Erythroblast (primary cell): Measurements from ENCODE around the gene MPHOSPH9.
"Not testable (repeated sequence)": the region's sequence is repeated elsewhere in the genome, so short reads cannot be mapped to it uniquely, and the experiment has no call there.

Experiments used
- DNase-seq, 2 experiments: peaks; one replicate each; lab custom pipeline; 2025; lab: John Stamatoyannopoulos, UW
- GATA1 ChIP-seq: IDR thresholded peaks from 2 replicates; pipeline ENCODE4 v1.6.1; 2011; ENCODE audit warnings: low read depth, mild to moderate bottlenecking, control low read depth, low read length, moderate library complexity
- POLR2A ChIP-seq: IDR thresholded peaks from 2 replicates; pipeline ENCODE4 v1.6.1; 2011; ENCODE audit warnings: mild to moderate bottlenecking, low read length

The MPHOSPH9 gene

GRCh38 chr12:123245678-123246077 lies 12.7 kb upstream of the MPHOSPH9 start:
- DNase-seq = no peak
- TF ChIP-seq POLR2A = no peak
- TF ChIP-seq GATA1 = no peak

GRCh38 chr12:123243671-123244262 lies 10.8 kb upstream of the MPHOSPH9 start:
- DNase-seq = no peak
- TF ChIP-seq GATA1 (no peak), POLR2A (no peak)

GRCh38 chr12:123242116-123242904 lies 9.4 kb upstream of the MPHOSPH9 start:
- no peak for TF ChIP-seq GATA1
- DNase-seq = no peak

- no peak for TF ChIP-seq GATA1
- TF ChIP-seq POLR2A = no peak
- no peak for DNase-seq
Measured at GRCh38 chr12:123238961-123239360, 6.0 kb upstream of the MPHOSPH9 start.

GRCh38 chr12:123238330-123238682 lies 5.4 kb upstream of the MPHOSPH9 start:
- no peak for DNase-seq
- no peak for TF ChIP-seq GATA1
- TF ChIP-seq POLR2A = no peak

DNA sequence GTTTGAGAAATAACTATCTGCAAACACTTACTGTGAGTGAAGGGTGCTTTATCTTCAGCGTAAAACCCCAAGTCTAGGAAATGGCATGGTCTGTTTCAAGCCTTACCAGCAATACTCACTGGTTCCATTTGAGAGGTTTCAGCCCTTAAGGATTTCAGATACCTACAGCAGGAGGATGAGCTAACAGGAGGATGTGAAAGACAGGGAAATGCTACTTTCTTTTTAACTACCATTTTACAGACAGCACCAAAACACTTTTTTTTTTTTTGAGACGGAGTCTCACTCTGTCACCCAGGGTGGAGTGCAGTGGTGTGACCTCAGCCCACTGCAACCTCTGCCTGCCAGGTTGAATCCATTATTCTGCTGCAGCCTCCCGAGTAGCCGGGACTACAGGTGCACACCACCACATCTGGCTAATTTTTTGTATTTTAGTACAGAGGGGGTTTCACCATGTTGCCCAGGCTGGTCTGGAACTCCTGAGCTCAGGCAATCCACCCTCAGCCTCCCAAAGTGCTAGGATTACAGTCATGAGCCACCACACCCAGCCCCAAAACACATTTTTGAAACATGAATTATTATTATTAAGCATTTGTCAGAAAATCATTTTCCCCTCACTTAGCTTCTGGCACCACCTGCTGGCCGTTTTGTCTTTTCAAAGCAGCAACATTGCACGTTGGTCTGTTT lies 4.8 kb upstream of the MPHOSPH9 start:
- peak; percentile 65 to 80 for DNase-seq
- TF ChIP-seq POLR2A (no peak), GATA1 (no peak)

DNA sequence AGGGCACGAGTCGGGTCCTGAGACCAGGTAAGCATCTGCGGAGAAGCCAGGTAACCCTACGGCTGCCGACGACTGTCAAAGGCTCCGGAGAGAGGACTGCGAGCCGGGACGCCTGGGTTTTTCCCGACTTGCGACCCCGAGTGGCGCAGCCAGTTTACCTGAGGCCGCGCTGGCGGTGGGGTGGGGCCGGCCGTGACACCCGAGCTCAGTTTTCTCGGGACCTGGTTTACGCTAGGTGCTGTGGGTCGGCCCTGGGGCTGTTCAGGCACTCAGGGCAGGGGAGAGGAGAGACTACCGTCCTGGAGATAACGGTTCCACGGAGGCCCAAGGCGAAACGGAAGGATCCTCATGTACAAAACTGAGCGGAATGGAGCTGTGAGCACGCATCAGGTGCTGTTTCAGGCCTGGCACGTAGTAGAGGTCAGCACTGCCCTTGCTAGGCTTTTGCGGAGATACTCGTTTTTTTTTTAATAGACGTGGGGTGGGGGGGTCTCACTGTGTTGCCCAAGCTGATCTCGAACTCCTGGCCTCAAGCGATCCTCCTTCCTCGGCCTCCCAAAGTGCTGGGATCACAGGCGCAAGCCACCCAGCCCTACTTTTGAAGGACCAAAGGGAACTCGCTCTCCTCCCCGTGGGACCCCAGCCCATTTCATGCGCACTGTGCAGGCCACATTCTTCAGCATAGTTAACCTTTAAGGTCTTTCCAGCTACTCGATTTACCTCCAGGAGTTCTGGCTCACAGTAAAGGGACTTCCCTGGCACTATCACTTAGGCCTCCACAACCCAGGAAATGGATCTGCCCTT lies 766 bp upstream of the MPHOSPH9 start:
- TF ChIP-seq POLR2A (no peak), GATA1 (no peak)
- DNase-seq = peak in 1 of 2 experiments; percentile 81

DNA sequence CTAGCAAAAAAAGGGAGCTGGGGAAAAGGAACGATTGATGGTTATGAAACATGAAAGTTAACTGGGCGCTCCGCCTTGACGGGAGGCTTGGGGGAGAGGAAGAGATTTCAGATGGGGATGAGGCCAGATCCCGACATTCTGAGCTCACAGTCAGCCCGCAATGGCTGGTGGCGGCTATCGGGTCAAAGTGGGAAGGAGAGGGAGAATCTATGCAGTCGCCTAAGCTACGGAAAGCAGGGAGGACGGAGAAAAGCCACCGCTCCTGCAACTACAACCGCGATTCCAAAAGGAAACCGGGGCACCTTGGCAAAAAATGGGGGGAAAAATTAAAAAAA lies 502 bp downstream of the MPHOSPH9 start:
- TF ChIP-seq GATA1 = no peak
- DNase-seq = no peak

DNA sequence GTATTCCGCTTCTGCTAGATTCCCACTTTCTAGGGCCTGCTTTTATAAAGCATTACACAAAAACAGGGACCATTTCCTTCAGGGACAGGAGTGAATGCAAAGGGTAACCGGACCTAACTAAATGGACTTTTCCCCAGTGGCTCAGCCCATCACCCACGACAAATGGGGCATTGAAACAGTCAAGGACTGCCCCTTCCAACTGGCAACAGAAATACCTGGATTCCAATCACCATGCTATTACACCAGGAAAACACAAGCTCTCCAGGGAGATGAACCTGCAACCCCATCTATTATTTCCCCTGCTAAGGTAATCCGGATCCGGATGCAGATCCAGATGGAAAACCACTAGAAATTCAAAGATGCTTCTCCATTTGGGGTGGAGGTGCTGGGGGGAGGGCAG lies 1.0 kb downstream of the MPHOSPH9 start:
- no peak for TF ChIP-seq GATA1
- no peak for TF ChIP-seq POLR2A
- peak; percentile 12 to 44 for DNase-seq

DNA sequence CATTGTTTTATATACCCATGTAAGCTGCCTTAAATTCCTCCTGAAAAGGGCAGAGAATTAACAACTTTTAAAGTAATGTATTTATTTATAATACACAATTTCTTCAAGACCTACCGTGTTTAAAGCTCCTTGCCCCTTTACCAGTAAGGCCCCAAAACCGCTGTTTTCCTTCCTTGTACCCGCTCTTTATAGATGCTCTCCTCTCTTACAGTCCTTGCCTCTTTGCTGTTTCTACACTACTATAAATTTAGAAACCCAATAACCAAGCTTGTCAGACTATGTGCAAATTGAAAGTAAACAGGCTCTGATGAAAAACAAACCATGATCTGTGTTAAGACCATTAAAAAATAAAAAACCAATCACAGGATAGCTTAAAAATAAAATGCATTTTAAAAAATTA lies 3.9 kb downstream of the MPHOSPH9 start:
- no peak for DNase-seq

GRCh38 chr12:123227581-123228258 lies 5.2 kb downstream of the MPHOSPH9 start:
- DNase-seq = peak in 1 of 2 experiments; percentile 7
- TF ChIP-seq GATA1 = no peak
- no peak for TF ChIP-seq POLR2A

More for the DNA sequence above, 3.9 kb downstream of the MPHOSPH9 start:
- TF ChIP-seq GATA1 = no peak
- TF ChIP-seq POLR2A = no peak

GRCh38 chr12:123225443-123225842 lies 7.5 kb downstream of the MPHOSPH9 start:
- TF ChIP-seq POLR2A (no peak), GATA1 (no peak)
- DNase-seq = no peak

DNA sequence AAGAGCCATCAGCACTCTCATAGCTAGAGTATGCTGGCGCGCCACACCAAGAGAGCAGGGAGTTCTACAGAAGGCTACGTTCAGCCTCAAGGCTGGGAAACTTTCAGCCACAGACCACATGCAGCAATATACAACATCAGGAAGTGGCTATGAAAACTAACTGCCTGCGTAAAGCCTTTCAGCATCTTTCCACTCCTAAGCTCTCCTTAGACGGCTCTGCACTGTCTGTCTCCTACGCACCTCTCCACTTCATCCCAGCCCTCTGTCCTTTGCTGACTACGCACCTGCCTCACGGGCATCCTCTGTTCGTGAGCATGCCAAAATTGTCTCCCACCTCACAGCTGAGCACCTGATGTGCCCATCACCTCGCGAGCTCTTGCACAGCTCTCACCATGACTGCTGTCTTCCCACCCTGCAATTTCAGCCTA lies 9.7 kb downstream of the MPHOSPH9 start:
- TF ChIP-seq POLR2A = no peak
- DNase-seq = no peak

GRCh38 chr12:123207815-123208214 lies 25.1 kb downstream of the MPHOSPH9 start:
- DNase-seq = not testable (repeated sequence)

- DNase-seq = not testable (repeated sequence)
Measured at GRCh38 chr12:123206794-123207193, 26.1 kb downstream of the MPHOSPH9 start.
